Stimulated activated CD4-positive, alpha-beta T cell treated with anti-CD3 and anti-CD28 coated beads, Interleukin-4, amount 100 ng/mL, for 24 hours (primary cell): ENCODE results near the gene NENF.

ENCODE experiments used
- DNase-seq: peaks from one replicate; pipeline ENCODE4 v3.0.0-alpha.2; 2020

Gene NENF

GRCh38 chr1:212482637-212483441, 50.1 kb downstream of the NENF start:
- DNase-seq = no peak

- DNase-seq = no peak
These were observed 52.2 kb downstream of the NENF start for GRCh38 chr1:212484701-212485570.

GRCh38 chr1:212485571-212485912, 52.8 kb downstream of the NENF start:
- DNase-seq = no peak

- DNase-seq = no peak
These were observed 53.3 kb downstream of the NENF start for GRCh38 chr1:212485913-212486618.

- DNase-seq = no peak
These were observed 53.9 kb downstream of the NENF start for GRCh38 chr1:212486619-212486975.

- DNase-seq = no peak
These were observed 54.6 kb downstream of the NENF start for GRCh38 chr1:212487286-212487685.

- no peak for DNase-seq
These were observed 55.2 kb downstream of the NENF start for GRCh38 chr1:212487774-212488435.

- no peak for DNase-seq
These were observed 55.9 kb downstream of the NENF start for GRCh38 chr1:212488436-212489283.

GRCh38 chr1:212489284-212489859, 56.7 kb downstream of the NENF start:
- DNase-seq = no peak

- no peak for DNase-seq
These were observed 57.6 kb downstream of the NENF start for GRCh38 chr1:212490276-212490675.

GRCh38 chr1:212491454-212491853, 58.7 kb downstream of the NENF start:
- no peak for DNase-seq
